ENCODE data around the gene DNAAF1.

GRCh38 chr16:84143784-84144199 is 1.3 kb upstream of the DNAAF1 start:
- no peak for TF ChIP-seq ESRRA (IDR thresholded peaks at IDR 0.05; ENCODE audit: borderline replicate concordance, low read length)
- no peak for TF ChIP-seq REST (IDR thresholded peaks at IDR 0.05)
- TF ChIP-seq POLR2A (IDR thresholded peaks at IDR 0.05; ENCODE audit: low read length): no peak
- TF ChIP-seq CTCF (IDR thresholded peaks at IDR 0.05): no peak
- TF ChIP-seq ZNF302 (CRISPR knock-in tag; IDR thresholded peaks at IDR 0.05): no peak
- TF ChIP-seq CBX2 (IDR thresholded peaks at IDR 0.05; ENCODE audit: borderline replicate concordance, low read depth): no peak
- no peak for TF ChIP-seq SMC3 (IDR thresholded peaks at IDR 0.05)
- TF ChIP-seq EP300 (IDR thresholded peaks at IDR 0.05): no peak
- no peak for TF ChIP-seq MAFK (IDR thresholded peaks at IDR 0.05; ENCODE audit: partially characterized antibody)

All from A549 (cell line).